Melanocyte of skin (primary cell): Measurements from ENCODE around the gene TPBGL. TPM values are rescaled to one million over a fixed set of nuclear protein-coding genes. Genes with fewer than 3 reads are reported as not detected.

Experiments
- total RNA-seq, 2 donors: library from RNA; depleted of rRNA; stranded (reverse); fragments of >200 nt; gene quantifications; 2 replicates each; pipeline ENCODE4 v1.2.3, GENCODE V29; 2012

TPBGL gene, protein sequence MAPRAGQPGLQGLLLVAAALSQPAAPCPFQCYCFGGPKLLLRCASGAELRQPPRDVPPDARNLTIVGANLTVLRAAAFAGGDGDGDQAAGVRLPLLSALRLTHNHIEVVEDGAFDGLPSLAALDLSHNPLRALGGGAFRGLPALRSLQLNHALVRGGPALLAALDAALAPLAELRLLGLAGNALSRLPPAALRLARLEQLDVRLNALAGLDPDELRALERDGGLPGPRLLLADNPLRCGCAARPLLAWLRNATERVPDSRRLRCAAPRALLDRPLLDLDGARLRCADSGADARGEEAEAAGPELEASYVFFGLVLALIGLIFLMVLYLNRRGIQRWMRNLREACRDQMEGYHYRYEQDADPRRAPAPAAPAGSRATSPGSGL
- 1 to 10 TPM in 1 of 2 donors, under 1 TPM in 1; 0.33 to 1.0 TPM for total RNA-seq

GRCh38 chr11:75240311-75241035 lies at the start of gene TPBGL:
Gene TPBGL (plus strand): TSS chr11:75240774. CDS start chr11:75241050, 276 bp downstream.

Other genes with a start within 250 kb of the TPBGL start
- gene OR2AT4, start 143.9 kb upstream of the TPBGL start, total RNA-seq, result under 1 TPM; under 0.01 TPM
- gene SLCO2B1, start 89.7 kb upstream of the TPBGL start, total RNA-seq, result 10 to 100 TPM in 1 of 2 donors, 1 to 10 TPM in 1; 5.3 to 86.4 TPM
- gene ARRB1, start 110.9 kb downstream of the TPBGL start, total RNA-seq, result 10 to 100 TPM; 30.6 to 48.0 TPM
- gene RPS3, start 158.7 kb downstream of the TPBGL start, total RNA-seq, result 1,000 to 10,000 TPM in 1 of 2 donors, 100 to 1,000 TPM in 1; 654 to 1,470 TPM
- gene KLHL35, start 192.4 kb downstream of the TPBGL start, total RNA-seq, result 1 to 10 TPM in 1 of 2 donors, under 1 TPM in 1; 1.00 to 2.4 TPM